B cell (primary cell): ENCODE results near the gene LRRC8D. TPM values are rescaled to one million over a fixed set of nuclear protein-coding genes. Genes with fewer than 3 reads are reported as not detected.

Experiments used
- ATAC-seq: fragments of 200-7000 bp; cut with Tn5 transposase; one replicate; pipeline ENCODE4 v1.10.0; 2021; ENCODE audit warnings: low read depth, mild to moderate bottlenecking, moderate number of reproducible peaks, moderate library complexity
- CTCF ChIA-PET: fragments of 350-600 bp; sonication (Branson Sonifier 250); formaldehyde crosslinking; loops from one replicate; lab custom pipeline; 2021; ENCODE audit warnings: antibody characterized with exemption, inconsistent platforms; lab: Charles Lee
- POLR2A ChIA-PET: fragments of 350-600 bp; sonication (Branson Sonifier 250); formaldehyde crosslinking; loops from one replicate; lab custom pipeline; 2021; ENCODE audit warnings: antibody characterized with exemption; lab: Charles Lee
- DNase-seq: peaks from one replicate; pipeline ENCODE4 v3.0.0; 2013
- H2AFZ ChIP-seq: 2 replicates; pipeline ENCODE4 v1.6.1; 2012; ENCODE audit warnings: mild to moderate bottlenecking, low read depth, low read length; ENCODE audit not compliant: insufficient read depth, poor library complexity, severe bottlenecking
- H3K27ac ChIP-seq, 2 donors: 1 replicate in 1 of 2; 2 replicates in 1 of 2; pipeline ENCODE4 v1.5.1; 2012 to 2013; ENCODE audit warnings: low read length in 2 of 2, mild to moderate bottlenecking in 2 of 2, moderate library complexity in 1 of 2
- H3K27me3 ChIP-seq, 4 experiments: fragments of 200-600 bp in 1 of 4; sonication (generic) in 1 of 4; replicated peaks in 1 of 4; 1 replicate in 2 of 4; 2 replicates in 2 of 4; pipeline versions ENCODE4 v1.6.1 to v1.7.0; 2013 to 2016; ENCODE audit warnings: low read length in 3 of 4, mild to moderate bottlenecking in 2 of 4, mixed read lengths in 1 of 4, moderate library complexity in 1 of 4; ENCODE audit not compliant: insufficient read depth in 4 of 4, control insufficient read depth in 3 of 4; ENCODE audit errors: control extremely low read depth in 1 of 4
- H3K36me3 ChIP-seq, 2 experiments: replicated peaks in 1 of 2; 1 replicate in 1 of 2; 2 replicates in 1 of 2; pipeline versions ENCODE4 v1.6.1 to v1.7.1; 2013; ENCODE audit warnings: low read length in 1 of 2; ENCODE audit not compliant: insufficient read depth in 2 of 2, control insufficient read depth in 1 of 2; ENCODE audit errors: control extremely low read depth in 1 of 2, extremely low read depth in 1 of 2
- H3K4me1 ChIP-seq, 2 donors: fragments of 200-600 bp in 1 of 2; sonication (generic) in 1 of 2; 1 replicate in 1 of 2; 2 replicates in 1 of 2; pipeline versions ENCODE4 v1.5.1 to v1.6.1; 2013 to 2017; ENCODE audit warnings: low read length in 2 of 2; ENCODE audit not compliant: control insufficient read depth in 2 of 2, insufficient read depth in 2 of 2
- H3K4me2 ChIP-seq: replicated peaks from 2 replicates; pipeline ENCODE3; 2012; ENCODE audit warnings: mild to moderate bottlenecking, low read depth, low read length; ENCODE audit not compliant: poor library complexity, severe bottlenecking
- H3K4me3 ChIP-seq, 5 experiments: fragments of 200-600 bp in 1 of 5; sonication (generic) in 1 of 5; 1 replicate in 3 of 5; 2 replicates in 2 of 5; pipeline versions ENCODE4 v1.5.1 to v1.7.0; 2011 to 2016; ENCODE audit warnings: low read length in 4 of 5, mild to moderate bottlenecking in 4 of 5, low read depth in 2 of 5, control low read depth in 1 of 5, moderate library complexity in 1 of 5; ENCODE audit not compliant: insufficient read depth in 1 of 5; ENCODE audit errors: control extremely low read depth in 1 of 5, extremely low read depth in 1 of 5
- H3K79me2 ChIP-seq: fragments of 200-600 bp; sonication (generic); one replicate; pipeline ENCODE4 v1.6.0; 2016; ENCODE audit warnings: low read length; ENCODE audit not compliant: control insufficient read depth, insufficient read depth
- H3K9ac ChIP-seq: fragments of 200-600 bp; sonication (generic); 2 replicates; pipeline ENCODE4 v1.6.1; 2017; ENCODE audit warnings: mild to moderate bottlenecking, low read length, moderate library complexity
- H3K9me3 ChIP-seq, 3 donors: one replicate each; pipeline versions ENCODE4 v1.6.1 to v1.7.1; 2013; ENCODE audit warnings: low read length in 2 of 3; ENCODE audit not compliant: control insufficient read depth in 2 of 3, insufficient read depth in 1 of 3; ENCODE audit errors: control extremely low read depth in 1 of 3
- H4K20me1 ChIP-seq: 2 replicates; pipeline ENCODE4 v1.6.0; 2012; ENCODE audit warnings: mild to moderate bottlenecking, low read length; ENCODE audit not compliant: insufficient read depth, control insufficient read depth, poor library complexity, severe bottlenecking
- H3K27ac Mint-ChIP-seq: one replicate; pipeline ENCODE4 v1.8.0; 2021; ENCODE audit warnings: mixed read lengths
- H3K27me3 Mint-ChIP-seq: one replicate; pipeline ENCODE4 v1.8.0; 2021; ENCODE audit warnings: mixed read lengths
- H3K4me1 Mint-ChIP-seq: one replicate; pipeline ENCODE4 v1.8.0; 2021; ENCODE audit warnings: mixed read lengths
- H3K4me3 Mint-ChIP-seq: one replicate; pipeline ENCODE4 v1.8.0; 2021; ENCODE audit warnings: mixed read lengths
- H3K9me3 Mint-ChIP-seq: one replicate; pipeline ENCODE4 v1.8.0; 2022; ENCODE audit warnings: mixed read lengths; ENCODE audit not compliant: insufficient read depth
- CTCF ChIP-seq: fragments of 200-600 bp; IDR thresholded peaks from one replicate; pipeline ENCODE4 v1.8.0; 2022; ENCODE audit warnings: antibody characterized with exemption, mild to moderate bottlenecking
- EZH2 ChIP-seq: IDR thresholded peaks from 2 replicates; pipeline ENCODE4 v1.6.1; 2012; ENCODE audit warnings: borderline replicate concordance, low read depth, mild to moderate bottlenecking, moderate library complexity, low read length; ENCODE audit not compliant: insufficient read depth, poor library complexity, severe bottlenecking
- WGBS: methylation state at CpG from one replicate; pipeline ENCODE4 v1.1.5; 2013; ENCODE audit warnings: missing lambda C conversion rate; ENCODE audit not compliant: insufficient coverage; 5-methylcytosine and 5-hydroxymethylcytosine counted together
- intact Hi-C: fragments of 100-400 bp; cut with micrococcal nuclease; formaldehyde crosslinking; loops from one replicate; pipeline ENCODE4 v1.10.0; 2022
- polyA plus RNA-seq: library from polyadenylated mRNA; depleted of rRNA; stranded (reverse); fragments of >200 nt; gene quantifications from 2 replicates; pipeline ENCODE4 v1.2.3, GENCODE V29; 2012
- total RNA-seq, 2 donors: library from RNA; stranded (reverse); fragments of 120-200 nt in 1 of 2; gene quantifications; 1 replicate in 1 of 2; 2 replicates in 1 of 2; pipeline versions ENCODE4 v1.2.3 to v1.2.4, GENCODE V29; 2013 to 2022

The LRRC8D gene
- total and polyA plus RNA-seq, 2 donors (not counting 1 experiment from before 2014, with no cell fraction given): 23.7 to 47.0 TPM

GRCh38 chr1:89949991-89950624, 129.3 kb downstream of the LRRC8D start:
- intact Hi-C loops: no loop called here
- no peak for TF ChIP-seq CTCF
- no peak for TF ChIP-seq EZH2
- H3K4me3 ChIP-seq: no peak overlapping the region
- no peaks in the 10 kb centered on the region for H3K27me3 Mint-ChIP-seq
- H3K4me3 Mint-ChIP-seq: no peak overlapping the region
- no peak overlapping the region for H3K27ac ChIP-seq
- DNase-seq (no peak), ATAC-seq (no peak)
- peaks cover 5% of the 10 kb centered on the region for H3K4me1 Mint-ChIP-seq
- no peaks in the 10 kb centered on the region for H4K20me1 ChIP-seq
- no peaks in the 10 kb centered on the region for H3K9me3 ChIP-seq
- ChIA-PET POLR2A (no interaction called here), CTCF (interaction anchor here (1.0 to 1.9 kb wide), 3 partner anchors 18 to 186 kb away, joined by 3 to 5 read pairs (median 5); no protein-coding TSS in a partner anchor)
- no peaks in the 10 kb centered on the region for H3K4me1 ChIP-seq
- H2AFZ ChIP-seq: no peak overlapping the region
- H3K9ac ChIP-seq: no peak overlapping the region
- no peaks in the 10 kb centered on the region for H3K27me3 ChIP-seq
- WGBS: 43% methylated on average over 1 of the region's 1 CpG
- no peak overlapping the region for H3K4me2 ChIP-seq
- H3K79me2 ChIP-seq: no peaks in the 10 kb centered on the region
- H3K36me3 ChIP-seq: no peaks in the 10 kb centered on the region
- H3K9me3 Mint-ChIP-seq: no peaks in the 10 kb centered on the region
- H3K27ac Mint-ChIP-seq: no peak overlapping the region

- H3K27me3 Mint-ChIP-seq: no peaks in the 10 kb centered on the region
- POLR2A ChIA-PET: no interaction called here
These were observed 129.9 kb downstream of the LRRC8D start for GRCh38 chr1:89950703-89951102.

More at GRCh38 chr1:89950703-89951102, 129.9 kb downstream of the LRRC8D start:
- no peak overlapping the region for H2AFZ ChIP-seq
- no CpG with 5 or more reads among the region's 2 CpGs for WGBS
- no peaks in the 10 kb centered on the region for H3K9me3 ChIP-seq
- CTCF ChIA-PET: interaction anchor here (0.7 to 1.9 kb wide), 4 partner anchors 18 to 186 kb away, joined by 3 to 5 read pairs (median 4); no protein-coding TSS in a partner anchor
- H3K4me3 ChIP-seq: no peak overlapping the region
- no peak overlapping the region for H3K4me2 ChIP-seq
- no peaks in the 10 kb centered on the region for H3K79me2 ChIP-seq
- H4K20me1 ChIP-seq: no peaks in the 10 kb centered on the region
- H3K36me3 ChIP-seq: no peaks in the 10 kb centered on the region
- no peak overlapping the region for H3K27ac ChIP-seq
- intact Hi-C loops: no loop called here
- Mint-ChIP-seq H3K27ac (no peak overlapping the region), H3K4me1 (peaks cover 5% of the 10 kb centered on the region), H3K4me3 (no peak overlapping the region), H3K9me3 (no peaks in the 10 kb centered on the region)
- H3K9ac ChIP-seq: no peak overlapping the region
- no peaks in the 10 kb centered on the region for H3K4me1 ChIP-seq
- H3K27me3 ChIP-seq: no peaks in the 10 kb centered on the region
- ATAC-seq (no peak), DNase-seq (no peak)
- TF ChIP-seq EZH2: no peak
- TF ChIP-seq CTCF: no peak
